ENCODE results near the gene SERINC3.
A peak's percentile ranks its signal among the peaks of the same experiment; 100 is the strongest.
"Not testable (repeated sequence)": the region's sequence is repeated elsewhere in the genome, so short reads cannot be mapped to it uniquely, and the experiment has no call there.

The SERINC3 gene

GRCh38 chr20:44489931-44490330 is 31.9 kb downstream of the SERINC3 start:
- DNase-seq, result no peak

DNA sequence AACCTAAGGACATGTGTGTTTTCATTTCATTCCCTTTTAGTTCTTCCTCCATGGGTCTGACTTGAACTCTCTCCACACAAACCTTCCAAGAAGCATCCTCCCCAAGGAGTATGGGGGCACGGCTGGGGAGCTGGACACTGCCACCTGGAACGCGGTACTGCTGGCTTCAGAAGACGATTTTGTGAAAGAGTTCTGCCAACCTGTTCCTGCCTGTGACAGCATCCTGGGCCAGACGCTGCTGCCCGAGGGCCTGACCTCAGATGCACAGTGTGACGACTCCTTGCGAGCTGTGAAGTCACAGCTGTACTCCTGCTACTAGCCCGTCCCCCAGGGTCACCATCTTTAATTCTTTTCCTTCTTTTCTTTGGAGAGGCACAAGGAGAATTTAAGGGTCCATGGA is 32.6 kb downstream of the SERINC3 start:
- DNase-seq, result no peak

DNA sequence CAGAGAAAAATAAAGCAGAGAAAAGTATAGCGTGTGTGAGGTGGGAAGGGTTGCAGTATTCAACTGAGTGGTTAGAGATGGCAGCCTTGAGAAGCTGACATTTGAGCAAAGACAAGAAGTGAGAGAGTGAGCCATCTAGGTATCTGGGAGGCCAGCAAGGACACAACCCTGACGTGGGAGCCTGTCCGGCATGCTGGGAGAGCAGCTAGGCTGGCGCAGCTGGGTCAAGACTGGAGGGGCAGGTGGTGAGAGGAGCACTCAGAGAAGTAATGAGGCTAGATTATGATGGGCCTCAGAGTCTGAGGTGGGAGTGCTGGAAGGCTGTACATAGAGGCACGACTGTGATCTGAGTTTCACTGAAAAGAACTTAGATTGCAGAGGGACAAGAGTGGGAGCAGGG is 33.3 kb downstream of the SERINC3 start:
- no peak for DNase-seq

- DNase-seq, result no peak
These were observed 36.1 kb downstream of the SERINC3 start for GRCh38 chr20:44485830-44486198.

GRCh38 chr20:44485078-44485829 is 36.6 kb downstream of the SERINC3 start:
- DNase-seq, result no peak

GRCh38 chr20:44483112-44483511 is 38.8 kb downstream of the SERINC3 start:
- DNase-seq, result no peak

DNA sequence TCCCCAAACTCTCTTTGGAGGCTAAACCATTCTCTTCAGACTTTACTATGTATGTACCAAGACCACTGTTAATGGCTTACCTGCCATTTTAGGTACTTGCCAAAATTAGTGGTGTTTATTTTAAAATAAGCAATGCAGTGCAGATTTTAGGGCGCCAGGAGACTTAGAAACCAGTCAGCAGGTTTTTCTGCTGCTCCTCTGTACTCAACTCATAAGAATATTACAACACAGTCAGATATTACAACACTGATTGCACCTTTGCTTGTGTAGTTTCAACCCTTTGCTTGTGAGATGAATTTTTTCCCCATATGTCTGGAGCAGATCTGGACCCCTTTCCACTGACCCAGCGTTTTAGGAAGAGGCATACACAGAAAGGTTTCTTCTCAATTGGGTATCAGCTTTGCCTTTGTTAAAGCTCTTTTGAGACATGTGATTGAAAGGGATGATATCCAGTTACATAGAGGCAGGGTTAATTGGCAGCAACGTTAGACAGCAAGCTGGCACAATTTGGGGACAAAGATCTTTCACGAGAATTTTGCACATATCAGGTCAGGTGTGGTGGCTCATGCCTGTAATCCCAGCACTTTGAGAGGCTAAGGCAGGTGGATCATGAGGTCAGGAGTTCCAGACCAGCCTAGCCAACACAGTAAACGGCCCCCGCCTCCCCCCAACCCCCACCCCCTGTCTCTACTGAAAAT is 40.0 kb downstream of the SERINC3 start:
- no peak for DNase-seq

DNA sequence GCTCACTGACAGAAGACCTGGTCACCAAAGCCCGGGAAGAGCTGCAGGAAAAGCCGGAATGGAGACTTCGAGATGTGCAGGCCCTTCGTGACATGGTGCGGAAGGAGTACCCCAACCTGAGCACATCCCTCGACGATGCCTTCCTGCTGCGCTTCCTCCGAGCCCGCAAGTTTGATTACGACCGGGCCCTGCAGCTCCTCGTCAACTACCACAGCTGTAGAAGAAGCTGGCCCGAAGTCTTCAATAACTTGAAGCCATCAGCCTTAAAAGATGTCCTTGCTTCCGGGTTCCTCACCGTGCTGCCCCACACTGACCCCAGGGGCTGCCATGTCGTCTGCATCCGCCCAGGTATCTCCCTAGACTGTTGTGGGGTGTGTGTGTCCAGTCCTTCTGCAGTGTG is 41.8 kb downstream of the SERINC3 start:
- DNase-seq, result no peak

DNA sequence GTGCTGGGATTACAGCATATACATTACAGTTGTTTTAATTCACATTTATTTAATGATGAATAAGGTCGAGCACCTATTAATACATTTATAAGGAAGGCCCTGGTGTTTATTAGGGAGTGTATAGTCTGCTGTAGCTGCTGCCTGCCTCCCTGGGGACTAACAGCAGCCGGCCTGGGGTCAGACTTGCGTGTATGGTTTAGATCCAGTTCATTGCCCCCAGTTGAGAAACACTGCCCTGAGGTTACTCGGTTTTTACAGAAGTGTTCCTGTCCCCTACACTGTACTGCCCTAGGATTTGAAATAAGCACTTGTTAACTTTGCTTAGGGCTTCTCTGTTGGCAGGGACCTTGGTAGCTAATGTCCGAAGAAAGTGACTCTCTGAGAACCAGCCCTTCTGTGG is 42.2 kb downstream of the SERINC3 start:
- no peak for DNase-seq

- no peak for DNase-seq
These were observed 43.7 kb downstream of the SERINC3 start for GRCh38 chr20:44478206-44478605.

DNA sequence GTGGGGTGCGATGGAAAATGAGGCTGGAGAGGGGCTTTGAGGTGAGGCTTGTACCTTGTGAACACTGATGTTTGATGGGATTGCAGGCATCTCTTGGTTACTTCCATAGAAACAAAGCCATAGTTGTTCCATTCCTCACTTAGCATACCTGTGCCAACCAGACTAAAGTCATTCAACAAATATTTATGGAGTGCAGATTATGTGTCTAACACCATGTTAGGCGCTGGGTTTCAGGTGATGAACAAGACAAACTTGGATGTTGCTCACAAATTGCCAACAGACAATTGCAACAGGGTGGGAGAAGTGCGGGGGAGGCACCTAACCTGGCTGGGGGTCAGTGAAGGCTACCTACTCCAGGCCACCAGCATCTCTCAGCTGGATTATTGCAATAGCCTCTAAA is 44.7 kb downstream of the SERINC3 start:
- peak; percentile 8 for DNase-seq

DNA sequence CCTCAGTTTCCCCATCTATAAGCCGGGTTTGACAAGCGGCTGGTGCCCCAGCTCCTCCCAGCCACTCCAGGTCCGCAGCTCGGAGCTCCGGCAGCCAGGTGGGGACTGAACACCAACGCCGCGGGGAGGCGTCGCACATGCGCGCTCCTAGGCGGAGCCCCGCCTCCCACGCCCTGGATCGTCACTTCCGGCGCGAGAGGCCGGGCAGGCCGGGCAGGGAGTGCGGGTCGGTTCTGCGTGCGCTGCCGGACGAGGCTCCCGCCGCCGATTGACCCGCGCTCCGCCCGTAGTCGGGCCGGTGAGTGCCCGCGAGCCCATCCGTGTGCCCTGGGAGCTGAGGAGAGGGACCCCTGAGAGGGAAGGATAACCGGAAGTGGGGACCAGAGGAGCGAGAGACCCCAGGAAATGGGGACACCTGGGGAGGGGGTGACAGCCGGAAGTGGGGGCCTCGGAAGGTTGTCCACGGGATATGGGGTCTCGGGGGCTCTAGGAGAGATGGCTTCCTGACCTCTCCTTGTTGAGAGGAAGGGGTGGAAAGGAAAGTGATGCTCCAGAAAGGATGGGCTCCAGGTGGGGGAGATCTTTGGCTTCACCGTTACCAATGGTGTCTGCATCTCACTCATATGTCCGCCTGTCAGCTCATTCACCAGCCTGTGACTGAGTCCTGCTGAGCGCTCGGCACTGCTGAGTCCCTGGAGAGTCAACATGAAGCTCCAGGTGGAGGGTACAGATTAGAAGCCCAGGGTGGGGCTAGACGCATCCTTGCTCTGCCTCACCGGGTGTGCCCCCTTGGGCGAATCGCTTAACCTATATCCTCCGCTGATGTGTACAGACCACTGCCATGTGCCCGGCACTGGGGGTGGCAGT is 45.9 kb downstream of the SERINC3 start, which contains the start of gene TTPAL:
Gene TTPAL (plus strand): TSS at position 181 of the 867 bp plus-strand sequence. CDS start 4,126 bp downstream, outside the sequence.
- peak; percentile 83 for DNase-seq

- no peak for DNase-seq
These were observed 46.5 kb downstream of the SERINC3 start for GRCh38 chr20:44475372-44475693.

GRCh38 chr20:44472283-44472682 is 49.6 kb downstream of the SERINC3 start:
- not testable (repeated sequence) for DNase-seq

DNA sequence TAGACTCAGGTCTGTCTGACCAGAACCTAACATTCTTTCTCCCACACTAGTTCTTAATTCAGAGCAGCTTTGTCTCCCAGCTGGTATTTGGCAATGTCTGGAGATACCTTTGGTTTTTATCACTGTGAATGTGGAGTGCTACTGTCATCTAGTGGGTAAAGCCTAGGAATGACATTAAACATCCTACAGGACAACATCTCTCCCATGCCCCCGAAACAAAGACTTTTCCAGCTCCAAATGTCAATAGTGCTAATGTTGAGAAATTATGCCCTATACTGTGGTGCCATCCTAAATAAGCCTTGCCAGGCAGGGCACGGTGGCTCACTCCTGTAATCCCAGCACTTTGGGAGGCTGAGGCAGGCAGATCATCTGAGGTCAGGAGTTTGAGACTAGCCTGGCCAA is 50.4 kb downstream of the SERINC3 start:
- peak; percentile 60 for DNase-seq

- no peak for DNase-seq
These were observed 51.5 kb downstream of the SERINC3 start for GRCh38 chr20:44470327-44470726.

DNA sequence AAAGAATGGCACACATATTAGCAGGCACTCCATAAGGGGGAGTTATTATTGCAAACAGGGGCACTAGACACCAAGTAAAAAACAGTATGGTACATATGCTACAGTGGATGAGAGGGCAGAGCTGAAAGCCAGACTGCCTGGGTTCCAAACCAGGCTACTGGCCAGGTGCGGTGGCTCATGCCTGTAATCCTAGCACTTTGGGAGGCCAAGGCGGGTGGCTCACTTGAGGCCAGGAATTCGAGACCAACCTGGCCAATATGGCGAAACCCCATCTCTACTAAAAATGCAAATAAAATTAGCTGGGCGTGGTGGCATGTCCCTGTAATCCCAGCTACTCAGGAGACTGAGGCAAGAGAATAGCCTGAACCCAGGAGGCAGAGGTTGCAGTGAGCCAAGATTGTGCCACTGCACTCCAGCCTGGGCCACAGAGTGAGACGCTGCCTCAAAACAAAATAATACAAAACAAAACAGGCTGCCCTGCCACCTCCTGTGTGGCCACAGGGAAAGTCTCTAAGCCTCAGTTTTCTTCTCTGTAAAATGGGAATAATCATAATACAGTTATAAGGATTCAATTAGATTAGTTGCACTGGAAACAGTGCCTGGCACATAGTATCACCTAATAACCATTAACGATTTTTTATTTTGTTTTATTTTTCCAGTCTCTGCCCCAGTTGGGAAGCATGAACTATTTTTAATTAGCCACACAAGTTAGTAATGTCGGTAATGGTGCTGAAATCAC is 53.7 kb downstream of the SERINC3 start:
- DNase-seq, result no peak

- peak; percentile 43 for DNase-seq
These were observed 54.5 kb downstream of the SERINC3 start for GRCh38 chr20:44467289-44467883.

DNA sequence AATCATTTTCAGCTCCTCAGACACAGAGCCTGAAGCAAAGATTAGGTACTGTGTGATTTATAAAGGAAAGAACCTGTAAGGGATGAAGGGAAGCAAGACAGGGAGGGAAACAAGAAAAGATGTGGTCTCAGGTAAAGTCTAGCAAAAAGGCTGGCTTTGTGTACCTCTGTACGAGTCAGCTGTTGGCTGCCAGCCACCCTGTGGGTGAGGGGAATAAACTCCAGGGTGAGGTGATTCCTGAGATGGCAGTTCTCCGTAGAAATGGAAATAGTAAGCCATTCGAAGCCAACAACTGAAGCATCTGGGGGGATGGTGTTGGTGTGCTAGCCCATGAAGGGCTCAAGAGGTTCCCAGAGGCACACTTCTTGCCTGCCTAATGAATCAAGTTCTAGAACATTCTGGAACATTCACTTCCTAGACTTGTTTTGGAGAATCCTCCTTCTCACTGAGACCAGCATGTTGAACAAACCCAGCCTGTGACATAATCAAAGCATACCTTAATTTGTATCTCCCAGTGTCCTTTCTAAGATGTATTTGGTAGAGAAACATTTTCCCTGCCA is 56.8 kb downstream of the SERINC3 start:
- no peak for DNase-seq

GRCh38 chr20:44464514-44464913 is 57.4 kb downstream of the SERINC3 start:
- DNase-seq, result no peak

GRCh38 chr20:44463466-44463865 is 58.4 kb downstream of the SERINC3 start:
- no peak for DNase-seq

GRCh38 chr20:44461803-44462174 is 60.1 kb downstream of the SERINC3 start:
- DNase-seq, result no peak
